ENCODE results near the gene TTC33.

GRCh38 chr5:40474250-40474649 lies 281.5 kb downstream of the TTC33 start:
- TF ChIP-seq EZH2phosphoT487 (IDR thresholded peaks at IDR 0.05; ENCODE audit: low read depth) (no peak), CTCF (IDR thresholded peaks at IDR 0.05; ENCODE audit: low read depth, low read length) (no peak)

Data from OCI-LY3 (cell line).